RCC 7860 (cell line): ENCODE results near the gene TBC1D7.

Source experiments
- DNase-seq: peaks from one replicate; pipeline ENCODE4 v3.0.0-alpha.2; 2015; ENCODE audit warnings: low spot score
- FAIRE-seq: peaks from 2 replicates; lab custom pipeline; 2012; peaks lifted over from hg19 to GRCh38; lab: Jason Lieb, UNC

TBC1D7 gene

DNA sequence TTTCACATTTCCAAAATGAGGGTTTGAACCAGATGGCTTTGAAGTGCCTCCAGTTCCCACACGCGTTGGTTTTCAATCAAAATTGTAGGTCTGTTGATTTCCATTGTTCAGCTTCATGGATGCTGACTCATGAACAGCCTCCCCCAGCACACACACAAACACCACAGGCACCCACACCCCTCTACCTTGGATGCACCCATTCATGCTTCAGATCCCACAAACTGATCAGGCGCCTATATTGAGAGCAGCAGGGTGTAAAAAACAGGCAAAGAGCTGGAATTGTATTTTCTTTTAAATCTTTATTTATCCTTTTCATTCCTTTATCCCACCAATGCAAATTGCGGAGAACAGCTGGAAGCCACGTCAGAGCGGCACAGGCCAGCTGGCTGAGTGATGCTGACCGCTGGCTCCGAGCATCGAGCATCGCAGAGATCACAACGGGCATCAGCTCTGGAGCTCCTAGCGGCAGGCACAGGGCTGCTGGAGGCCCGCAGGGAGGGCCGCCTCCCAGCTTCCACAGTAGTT lies 29.3 kb upstream of the TBC1D7 start:
- DNase-seq (peak; percentile 63), FAIRE-seq (peak; percentile 67)

- no peak for FAIRE-seq
- no peak for DNase-seq
These were observed 27.9 kb upstream of the TBC1D7 start for GRCh38 chr6:13355999-13356785.

DNA sequence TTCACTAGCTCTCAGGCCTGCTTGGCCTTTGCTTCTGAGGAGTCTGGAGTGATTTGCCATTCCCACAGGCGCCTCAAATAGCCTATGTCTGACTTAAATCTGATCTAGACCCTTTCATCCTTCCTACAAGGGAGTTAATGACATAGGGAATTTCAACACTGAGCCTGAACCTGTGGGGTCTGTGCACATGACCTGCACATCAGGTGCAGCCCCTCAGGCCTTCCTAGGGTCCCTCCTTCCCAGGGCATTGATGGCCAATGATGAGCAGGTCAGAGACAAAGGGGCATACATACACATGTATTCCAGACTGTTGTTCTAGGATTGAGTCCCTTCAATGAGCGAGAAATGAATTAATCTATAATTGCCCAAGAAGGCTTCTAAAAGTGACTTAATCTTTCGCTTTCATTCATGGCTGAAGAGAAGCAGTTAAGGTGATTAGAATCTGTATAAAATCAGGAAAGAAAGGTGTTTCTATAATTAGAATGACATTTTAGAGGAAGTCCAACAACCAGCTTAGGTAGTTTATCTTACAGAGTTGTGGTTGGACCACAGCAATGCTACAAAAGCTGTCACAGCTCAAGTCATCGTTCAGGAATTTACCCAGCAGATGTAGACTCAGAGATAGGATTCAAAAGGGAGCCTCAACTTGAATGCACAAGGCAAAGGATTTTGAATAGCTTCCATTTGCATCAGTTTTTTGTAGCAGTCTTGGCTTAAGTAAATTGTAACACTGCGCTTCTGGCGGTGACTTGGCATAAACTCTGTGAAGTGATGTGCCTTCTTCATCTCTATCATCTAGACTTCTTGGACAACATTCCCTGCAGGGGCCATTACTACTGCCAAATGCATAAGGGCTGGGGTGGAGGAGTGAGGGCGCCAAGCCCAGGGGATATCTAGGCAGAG lies 27.0 kb upstream of the TBC1D7 start:
- FAIRE-seq (peak; percentile 92), DNase-seq (peak; percentile 90)

DNA sequence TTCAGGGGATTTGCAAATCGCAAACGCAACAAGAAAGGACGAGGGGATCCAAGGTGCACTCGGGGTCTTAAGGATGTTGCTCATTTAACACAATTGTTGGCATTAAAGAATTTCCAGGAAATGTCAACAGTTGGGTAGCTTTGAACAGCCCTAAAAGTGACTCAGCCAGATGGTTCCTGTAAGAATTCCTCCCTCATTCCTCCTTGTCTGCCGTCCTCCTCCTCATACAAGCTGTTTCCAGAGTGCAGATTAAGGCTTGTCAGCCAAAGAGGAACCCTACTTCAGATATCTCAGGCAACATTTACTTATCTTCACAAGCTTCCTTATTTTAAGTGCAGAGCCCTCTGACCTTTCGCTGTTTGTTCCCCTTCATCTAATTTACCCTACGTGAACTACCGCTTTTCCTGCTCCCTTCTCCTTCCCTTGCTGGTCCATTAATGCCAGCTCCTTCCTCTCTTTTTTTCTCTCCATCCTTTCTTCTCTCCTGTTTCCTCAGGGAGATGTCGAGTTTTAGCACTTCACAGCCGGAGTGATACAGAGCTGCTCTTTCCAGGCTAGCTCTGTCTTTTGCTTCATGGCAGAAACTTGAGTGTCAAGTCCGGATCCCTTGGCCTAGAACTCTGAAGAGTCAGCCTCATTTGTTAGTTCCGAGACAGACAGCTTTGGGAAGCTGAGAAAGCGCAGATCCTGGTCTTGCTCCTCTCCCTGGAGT lies 26.1 kb upstream of the TBC1D7 start:
- peak; percentile 42 for FAIRE-seq
- peak; percentile 59 for DNase-seq

- FAIRE-seq (no peak), DNase-seq (no peak)
These were observed 23.8 kb upstream of the TBC1D7 start for GRCh38 chr6:13352165-13352564.

DNA sequence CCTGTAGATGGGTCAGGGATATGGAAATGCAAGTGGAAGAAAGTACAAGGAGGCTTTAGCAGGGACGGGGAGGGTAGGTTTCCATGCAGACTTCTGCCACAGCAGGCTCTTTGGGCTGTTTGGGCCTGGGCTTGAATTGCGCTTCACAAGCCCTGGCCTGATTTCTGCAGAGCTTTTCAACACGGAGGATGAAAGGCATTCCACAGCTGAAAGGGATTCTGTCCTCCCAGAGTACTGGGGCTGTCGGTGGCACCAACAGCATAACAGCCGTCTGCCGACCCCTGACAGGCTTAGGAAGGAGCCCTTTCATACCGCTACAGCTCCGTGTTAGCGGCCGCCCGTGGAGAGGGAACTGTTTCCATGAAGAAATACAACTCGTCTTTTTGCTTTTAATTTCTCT lies 22.9 kb upstream of the TBC1D7 start:
- no peak for DNase-seq
- FAIRE-seq: no peak

DNA sequence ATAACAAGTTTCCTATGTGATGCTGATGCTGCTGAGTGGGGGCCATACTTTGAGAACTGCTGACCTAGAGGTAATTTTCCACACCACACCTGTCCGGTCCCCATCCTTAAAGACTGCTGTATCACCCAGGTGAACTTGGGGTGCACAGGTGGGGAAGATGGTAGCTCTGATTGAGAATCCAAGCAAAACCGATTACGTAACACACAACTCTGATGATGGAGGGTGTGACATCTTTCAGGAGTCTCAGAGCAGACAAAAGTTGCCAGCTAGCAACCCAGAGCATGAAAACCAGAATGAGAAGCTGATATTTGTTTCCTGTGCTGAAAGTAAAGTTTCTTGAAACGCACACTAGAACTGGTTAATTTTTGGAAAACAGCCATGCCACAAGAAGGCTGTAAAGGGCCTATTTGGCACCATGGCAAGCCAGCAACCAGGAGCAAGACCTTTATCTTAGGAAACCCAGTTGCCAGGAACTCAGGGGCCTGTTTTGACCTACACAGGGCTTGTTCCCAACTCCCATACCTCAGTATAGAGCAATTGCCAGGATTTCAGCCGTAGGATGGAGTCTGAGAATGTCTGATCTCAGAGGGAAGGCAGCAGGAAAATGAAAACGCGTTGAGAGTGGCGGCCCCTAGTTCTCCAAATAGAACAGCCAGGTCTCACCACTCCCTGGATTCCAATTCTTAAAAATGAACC lies 21.6 kb upstream of the TBC1D7 start:
- DNase-seq (no peak), FAIRE-seq (no peak)

DNA sequence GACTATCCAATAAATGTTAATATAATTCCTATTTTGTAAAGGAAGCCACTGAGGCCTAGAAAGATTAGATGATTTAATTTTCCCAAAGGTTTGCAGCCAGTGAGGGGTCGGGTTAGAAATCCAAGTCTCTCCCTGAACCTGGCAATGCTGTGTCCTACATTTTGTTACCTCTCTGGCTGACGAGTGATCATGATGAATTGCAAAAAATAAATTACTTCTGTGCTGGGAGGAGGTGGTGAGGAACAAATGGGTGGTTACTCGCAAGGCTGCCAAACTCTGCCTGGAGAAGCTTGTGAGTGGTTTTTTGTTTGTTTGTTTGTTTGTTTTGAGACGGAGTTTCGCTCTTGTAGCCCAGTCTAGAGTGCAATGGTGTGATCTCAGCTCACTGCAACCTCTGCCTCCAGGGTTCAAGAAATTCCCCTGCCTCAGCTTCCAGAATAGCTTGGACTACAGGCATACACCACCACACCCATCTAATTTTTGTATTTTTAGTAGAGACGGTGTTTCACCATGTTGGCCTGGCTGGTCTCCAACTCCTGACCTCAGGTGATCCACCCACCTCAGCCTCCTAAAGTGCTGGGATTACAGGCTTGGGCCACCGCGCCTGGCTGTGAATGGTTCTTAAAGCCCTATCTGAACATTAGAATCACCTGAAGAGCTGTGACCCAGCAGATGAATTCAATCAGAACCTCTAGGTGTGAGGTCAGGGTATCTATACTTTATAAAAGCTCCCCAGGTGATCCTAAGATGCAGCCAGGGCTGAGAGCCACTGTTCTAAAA lies 20.2 kb upstream of the TBC1D7 start:
- no peak for FAIRE-seq
- DNase-seq: no peak

DNA sequence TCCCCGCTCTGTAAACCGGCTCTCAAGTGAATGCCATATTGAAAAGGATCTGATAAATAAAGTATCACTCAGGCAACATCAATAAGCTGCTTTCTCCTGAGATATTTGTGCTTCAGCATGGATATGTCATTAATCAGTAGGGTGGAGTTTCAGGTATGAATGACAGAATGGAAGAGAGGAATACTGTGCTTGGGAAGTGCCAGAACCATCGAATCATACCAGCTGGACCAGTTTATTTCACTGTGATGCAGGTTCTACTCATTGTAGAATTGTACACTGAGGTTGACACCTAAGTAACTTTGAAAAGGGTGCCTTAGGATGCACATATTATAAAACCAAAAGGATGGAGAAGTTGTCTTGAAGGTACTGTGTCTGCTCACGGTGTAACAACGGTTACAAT lies 17.9 kb upstream of the TBC1D7 start:
- FAIRE-seq (no peak), DNase-seq (no peak)

DNA sequence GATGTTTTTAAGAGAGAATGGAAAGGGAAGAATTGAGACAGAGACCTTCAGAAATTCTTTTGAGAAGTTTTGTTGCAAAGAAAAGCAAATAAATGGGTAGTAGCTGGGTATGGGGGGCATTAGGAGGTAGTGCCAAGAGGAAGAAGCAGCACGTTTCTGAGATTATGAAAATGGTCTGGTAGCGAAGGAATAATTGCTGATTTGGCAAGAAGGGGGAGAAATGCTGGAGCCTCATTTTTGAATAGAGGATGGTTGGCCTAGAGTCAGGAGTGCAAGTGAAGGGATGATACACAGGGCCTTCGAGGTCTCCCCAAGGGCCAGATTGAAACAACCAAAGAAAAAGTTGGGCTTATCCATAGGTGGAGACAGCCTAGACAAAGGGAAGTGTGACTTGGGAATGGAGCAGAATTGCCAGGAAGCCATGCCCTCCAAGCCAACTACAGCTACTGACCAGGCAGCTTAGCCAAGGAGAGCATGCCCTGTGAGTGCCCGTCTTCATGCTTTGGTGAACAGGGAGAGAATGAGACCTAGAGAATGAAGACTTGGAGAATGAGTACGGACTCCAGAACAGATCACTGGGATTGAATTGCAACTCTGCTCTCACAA lies 14.2 kb upstream of the TBC1D7 start:
- no peak for DNase-seq
- no peak for FAIRE-seq

- DNase-seq (no peak), FAIRE-seq (no peak)
These were observed 11.7 kb upstream of the TBC1D7 start for GRCh38 chr6:13339863-13340630.

DNA sequence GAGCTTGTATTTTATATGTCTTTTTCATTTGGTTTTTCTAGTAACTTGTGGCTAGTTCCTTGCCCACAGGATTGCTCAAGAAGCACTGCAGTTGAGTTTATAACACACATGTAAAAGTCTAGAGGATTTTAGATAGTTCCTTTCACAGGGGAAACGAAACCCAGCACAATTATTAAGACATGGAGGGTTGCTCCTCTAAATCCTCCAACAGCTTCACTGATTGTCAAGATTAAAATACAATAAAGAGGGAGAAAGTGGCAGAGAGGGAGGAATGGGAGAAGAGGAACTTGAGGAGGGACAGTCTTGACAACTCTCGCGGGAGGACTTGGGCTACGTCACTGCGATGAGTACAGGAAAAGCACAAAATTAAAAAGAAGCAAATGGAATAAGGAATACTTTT lies 9.7 kb upstream of the TBC1D7 start:
- FAIRE-seq (no peak), DNase-seq (no peak)

DNA sequence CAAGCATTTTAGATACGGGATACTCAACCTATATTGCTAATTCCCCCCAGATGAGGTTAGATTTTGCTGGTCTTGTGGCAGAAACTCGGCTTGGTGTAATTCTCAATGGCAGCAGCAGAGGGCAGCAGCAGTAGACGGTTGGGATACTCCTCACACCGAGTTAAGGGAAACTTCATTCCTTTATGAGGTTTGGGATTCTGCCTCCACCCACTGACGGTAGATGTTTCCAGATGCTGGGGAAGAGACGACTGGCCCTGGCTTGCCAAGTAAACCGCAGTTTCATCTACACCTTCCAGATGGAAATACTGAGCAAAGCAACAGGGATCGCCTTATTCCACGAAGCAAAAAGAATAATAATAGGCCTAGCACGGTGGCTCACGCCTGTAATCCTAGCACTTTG lies 8.2 kb upstream of the TBC1D7 start:
- DNase-seq (peak; percentile 51), FAIRE-seq (no peak)

- no peak for DNase-seq
These were observed 6.6 kb upstream of the TBC1D7 start for GRCh38 chr6:13334953-13335352.

DNA sequence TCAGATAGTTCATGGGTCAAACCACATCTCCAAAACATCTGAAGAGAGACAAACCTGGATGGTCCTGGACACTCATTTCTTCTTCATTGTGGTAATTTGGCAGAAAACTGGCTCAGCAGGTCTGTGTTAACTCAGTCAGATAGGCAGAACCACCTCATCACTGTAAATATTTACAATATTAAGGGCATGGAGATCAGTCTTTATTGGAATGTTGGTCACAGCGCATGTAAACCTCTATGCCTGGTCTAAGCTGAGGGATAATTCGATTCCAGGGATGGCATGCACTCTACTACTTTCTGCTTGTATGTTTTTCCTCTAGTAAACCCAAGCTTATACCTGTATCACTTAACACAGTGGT lies 4.0 kb upstream of the TBC1D7 start:
- FAIRE-seq (no peak), DNase-seq (no peak)

More at GRCh38 chr6:13334953-13335352, 6.6 kb upstream of the TBC1D7 start:
- no peak for FAIRE-seq

GRCh38 chr6:13331516-13332348 lies 3.4 kb upstream of the TBC1D7 start:
- DNase-seq (peak; percentile 31), FAIRE-seq (no peak)

- no peak for FAIRE-seq
- no peak for DNase-seq
These were observed 492 bp upstream of the TBC1D7 start for GRCh38 chr6:13328875-13329183.

- DNase-seq (no peak), FAIRE-seq (no peak)
These were observed 654 bp downstream of the TBC1D7 start for GRCh38 chr6:13327691-13328075.
